Astrocyte of the spinal cord (primary cell): Measurements from ENCODE around the gene SMARCB1.

ENCODE experiments used
- DNase-seq: peaks from one replicate; pipeline ENCODE4 v3.0.0; 2011; ENCODE audit warnings: low read depth, low spot score
- H3K4me3 ChIP-seq: 2 replicates; pipeline ENCODE4 v1.5.1; 2011; ENCODE audit warnings: low read depth, mild to moderate bottlenecking, low read length, moderate library complexity
- in situ Hi-C: cut with HindIII; loops from 2 replicates; pipeline ENCODE4 v1.10.0; 2017; ENCODE audit warnings: low sequenced_read_pairs
- TF ChIP-seq, protein P1 (sequence below): IDR thresholded peaks from 2 replicates; pipeline ENCODE4 v1.5.1; 2012; ENCODE audit warnings: low read depth, mild to moderate bottlenecking, low read length, inconsistent platforms

Gene SMARCB1

DNA sequence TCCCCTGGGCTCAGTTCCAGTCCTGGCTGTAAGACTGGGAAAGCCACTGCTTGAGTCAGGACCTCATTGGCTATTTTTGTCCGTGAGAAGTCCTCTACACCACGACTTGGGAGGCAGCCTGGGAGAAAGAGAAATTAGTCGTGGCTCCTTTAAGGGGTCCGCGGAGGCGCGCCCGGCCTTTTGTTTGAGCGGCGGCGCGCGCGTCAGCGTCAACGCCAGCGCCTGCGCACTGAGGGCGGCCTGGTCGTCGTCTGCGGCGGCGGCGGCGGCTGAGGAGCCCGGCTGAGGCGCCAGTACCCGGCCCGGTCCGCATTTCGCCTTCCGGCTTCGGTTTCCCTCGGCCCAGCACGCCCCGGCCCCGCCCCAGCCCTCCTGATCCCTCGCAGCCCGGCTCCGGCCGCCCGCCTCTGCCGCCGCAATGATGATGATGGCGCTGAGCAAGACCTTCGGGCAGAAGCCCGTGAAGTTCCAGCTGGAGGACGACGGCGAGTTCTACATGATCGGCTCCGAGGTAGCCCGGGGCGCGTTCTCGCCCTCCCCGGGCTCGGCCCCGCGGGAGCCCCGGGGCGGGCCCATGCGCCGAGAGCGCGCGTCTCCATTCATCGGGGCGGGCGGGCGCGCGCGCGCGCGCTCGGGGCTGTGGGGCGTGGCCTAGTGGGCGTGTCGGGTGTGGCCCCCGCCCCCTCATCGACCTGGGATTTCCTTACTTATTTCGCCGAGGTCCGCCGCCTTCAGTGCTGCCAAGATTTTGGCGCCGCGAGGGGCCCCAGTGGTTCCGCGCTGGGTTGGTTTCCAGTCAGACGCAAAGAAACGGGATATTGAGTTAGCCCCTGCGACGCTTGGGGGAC is at the start of gene SMARCB1:
TSS of gene SMARCB1 (plus strand) at position 215 of the 848 bp plus-strand sequence. CDS start at position 419, 204 bp downstream.
- TF ChIP-seq, protein P1, sequence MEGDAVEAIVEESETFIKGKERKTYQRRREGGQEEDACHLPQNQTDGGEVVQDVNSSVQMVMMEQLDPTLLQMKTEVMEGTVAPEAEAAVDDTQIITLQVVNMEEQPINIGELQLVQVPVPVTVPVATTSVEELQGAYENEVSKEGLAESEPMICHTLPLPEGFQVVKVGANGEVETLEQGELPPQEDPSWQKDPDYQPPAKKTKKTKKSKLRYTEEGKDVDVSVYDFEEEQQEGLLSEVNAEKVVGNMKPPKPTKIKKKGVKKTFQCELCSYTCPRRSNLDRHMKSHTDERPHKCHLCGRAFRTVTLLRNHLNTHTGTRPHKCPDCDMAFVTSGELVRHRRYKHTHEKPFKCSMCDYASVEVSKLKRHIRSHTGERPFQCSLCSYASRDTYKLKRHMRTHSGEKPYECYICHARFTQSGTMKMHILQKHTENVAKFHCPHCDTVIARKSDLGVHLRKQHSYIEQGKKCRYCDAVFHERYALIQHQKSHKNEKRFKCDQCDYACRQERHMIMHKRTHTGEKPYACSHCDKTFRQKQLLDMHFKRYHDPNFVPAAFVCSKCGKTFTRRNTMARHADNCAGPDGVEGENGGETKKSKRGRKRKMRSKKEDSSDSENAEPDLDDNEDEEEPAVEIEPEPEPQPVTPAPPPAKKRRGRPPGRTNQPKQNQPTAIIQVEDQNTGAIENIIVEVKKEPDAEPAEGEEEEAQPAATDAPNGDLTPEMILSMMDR, result no peak
- in situ Hi-C loops, result no loop called here
- peak within 1 kb of the TSS; percentile 75 for H3K4me3 ChIP-seq
- DNase-seq, result peak; percentile 89

DNA sequence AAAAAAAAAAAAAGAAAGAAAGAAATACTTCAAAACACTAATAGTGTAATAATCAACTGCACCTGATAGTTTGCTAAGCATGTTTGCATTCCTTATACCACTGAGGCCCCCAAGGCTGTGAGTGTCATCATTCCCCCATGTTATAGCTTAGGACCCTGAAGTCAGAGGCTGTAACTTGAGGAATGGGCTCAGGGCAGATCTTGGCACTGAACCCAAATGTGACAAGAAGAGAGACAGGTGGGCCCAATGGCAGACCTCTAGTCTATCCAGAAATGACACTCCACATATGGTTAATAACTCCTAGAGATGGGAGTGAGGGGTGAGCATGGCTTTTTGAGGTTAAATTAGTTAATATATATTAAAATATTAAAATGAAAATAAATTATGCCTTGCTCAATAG is 49.1 kb upstream of the SMARCB1 start:
- no peak overlapping the region for H3K4me3 ChIP-seq
- in situ Hi-C loops, result no loop called here
- no peak for DNase-seq
- TF ChIP-seq, protein P1, result no peak

DNA sequence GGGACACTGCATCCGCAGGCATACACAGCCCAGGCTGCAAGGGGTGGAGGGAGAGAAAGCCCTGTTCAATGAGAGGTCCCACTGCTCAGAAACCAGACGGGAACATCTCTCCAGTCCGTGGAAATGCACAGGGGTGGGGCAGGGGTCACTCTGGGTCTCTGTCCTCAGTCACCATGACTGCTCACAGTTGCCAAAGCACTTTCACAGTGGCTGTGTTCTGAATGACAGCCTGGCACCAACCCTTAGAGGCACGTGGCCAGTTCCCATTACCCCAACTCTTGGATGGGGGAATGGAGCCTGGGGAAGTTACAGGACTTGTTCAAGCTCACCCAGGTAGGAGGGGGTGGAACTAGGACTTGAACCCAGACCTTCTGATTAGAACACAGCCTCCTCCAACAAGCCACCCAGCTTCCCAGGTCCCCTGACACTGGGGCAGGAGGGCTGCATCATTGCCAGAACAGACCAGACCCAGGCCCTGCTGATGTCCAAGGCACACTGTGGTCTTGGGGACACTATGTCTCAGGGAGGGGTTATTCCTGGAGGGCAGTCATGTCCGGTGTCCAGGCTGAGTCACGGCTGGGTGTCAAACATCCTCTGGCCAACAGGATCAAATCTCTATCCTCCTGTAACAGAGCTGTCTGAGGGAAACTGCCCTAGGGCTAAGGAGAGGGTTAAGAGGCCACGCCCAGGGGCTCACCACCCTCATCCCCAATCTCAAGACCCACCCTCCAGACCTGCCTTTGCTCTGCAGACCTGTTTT is 44.1 kb upstream of the SMARCB1 start:
- in situ Hi-C loops, result no loop called here
- no peak overlapping the region for H3K4me3 ChIP-seq
- DNase-seq, result no peak
- TF ChIP-seq, protein P1, result no peak

DNA sequence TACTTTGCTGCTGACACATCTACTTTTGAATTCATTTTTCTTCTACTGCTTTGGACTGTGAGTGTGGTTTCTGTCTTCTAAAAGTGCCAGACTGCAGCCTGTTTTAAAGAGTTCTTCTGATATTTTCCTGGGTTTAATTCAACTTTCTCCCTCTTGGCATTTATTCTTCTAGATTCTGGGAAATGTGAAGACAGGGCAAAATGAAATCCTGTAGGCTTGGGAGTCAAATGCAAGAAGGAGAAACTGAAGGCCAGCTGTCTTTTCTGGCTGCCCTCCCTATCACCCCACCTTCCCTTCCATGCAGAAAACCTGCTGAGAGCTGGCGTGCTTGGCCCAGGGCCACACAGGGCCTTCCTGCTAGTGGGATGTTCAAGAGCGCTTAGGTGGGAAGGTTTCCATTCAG is 43.5 kb upstream of the SMARCB1 start:
- DNase-seq, result no peak
- TF ChIP-seq, protein P1, result no peak
- H3K4me3 ChIP-seq, result no peak overlapping the region
- in situ Hi-C loops, result no loop called here

- in situ Hi-C loops, result no loop called here
- DNase-seq, result no peak
- TF ChIP-seq, protein P1, result no peak
- H3K4me3 ChIP-seq, result no peak overlapping the region
Measured at GRCh38 chr22:23744001-23744400, 42.8 kb upstream of the SMARCB1 start.

- in situ Hi-C loops, result no loop called here
- DNase-seq, result no peak
- no peak overlapping the region for H3K4me3 ChIP-seq
- TF ChIP-seq, protein P1, result no peak
Measured at GRCh38 chr22:23744485-23744884, 42.3 kb upstream of the SMARCB1 start.
